ENCODE data around the gene HSBP1L1.

The HSBP1L1 gene

GRCh38 chr18:79983253-79983652 is 18.8 kb downstream of the HSBP1L1 start:
- no peak overlapping the region for H3K4me3 ChIP-seq (ENCODE audit: low read depth, low read length)
- TF ChIP-seq, protein P1, sequence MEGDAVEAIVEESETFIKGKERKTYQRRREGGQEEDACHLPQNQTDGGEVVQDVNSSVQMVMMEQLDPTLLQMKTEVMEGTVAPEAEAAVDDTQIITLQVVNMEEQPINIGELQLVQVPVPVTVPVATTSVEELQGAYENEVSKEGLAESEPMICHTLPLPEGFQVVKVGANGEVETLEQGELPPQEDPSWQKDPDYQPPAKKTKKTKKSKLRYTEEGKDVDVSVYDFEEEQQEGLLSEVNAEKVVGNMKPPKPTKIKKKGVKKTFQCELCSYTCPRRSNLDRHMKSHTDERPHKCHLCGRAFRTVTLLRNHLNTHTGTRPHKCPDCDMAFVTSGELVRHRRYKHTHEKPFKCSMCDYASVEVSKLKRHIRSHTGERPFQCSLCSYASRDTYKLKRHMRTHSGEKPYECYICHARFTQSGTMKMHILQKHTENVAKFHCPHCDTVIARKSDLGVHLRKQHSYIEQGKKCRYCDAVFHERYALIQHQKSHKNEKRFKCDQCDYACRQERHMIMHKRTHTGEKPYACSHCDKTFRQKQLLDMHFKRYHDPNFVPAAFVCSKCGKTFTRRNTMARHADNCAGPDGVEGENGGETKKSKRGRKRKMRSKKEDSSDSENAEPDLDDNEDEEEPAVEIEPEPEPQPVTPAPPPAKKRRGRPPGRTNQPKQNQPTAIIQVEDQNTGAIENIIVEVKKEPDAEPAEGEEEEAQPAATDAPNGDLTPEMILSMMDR (IDR thresholded peaks at IDR 0.05; ENCODE audit: low read depth, low read length), result no peak
- TF ChIP-seq, protein P2, sequence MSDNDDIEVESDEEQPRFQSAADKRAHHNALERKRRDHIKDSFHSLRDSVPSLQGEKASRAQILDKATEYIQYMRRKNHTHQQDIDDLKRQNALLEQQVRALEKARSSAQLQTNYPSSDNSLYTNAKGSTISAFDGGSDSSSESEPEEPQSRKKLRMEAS (IDR thresholded peaks at IDR 0.05; ENCODE audit: low read depth, low read length), result no peak
- no peak for TF ChIP-seq POLR2A (IDR thresholded peaks at IDR 0.05; ENCODE audit: extremely low read depth, insufficient read length)
- TF ChIP-seq MYC (IDR thresholded peaks at IDR 0.05; ENCODE audit: low read depth, low read length), result no peak
- no peak for DNase-seq (ENCODE audit: low read depth)

GRCh38 chr18:79983793-79984192 is 19.4 kb downstream of the HSBP1L1 start:
- no peak overlapping the region for H3K4me3 ChIP-seq (ENCODE audit: low read depth, low read length)
- no peak for DNase-seq (ENCODE audit: low read depth)
- no peak for TF ChIP-seq POLR2A (IDR thresholded peaks at IDR 0.05; ENCODE audit: extremely low read depth, insufficient read length)
- TF ChIP-seq, protein P1 (IDR thresholded peaks at IDR 0.05; ENCODE audit: low read depth, low read length), result no peak
- TF ChIP-seq, protein P2 (IDR thresholded peaks at IDR 0.05; ENCODE audit: low read depth, low read length), result no peak
- no peak for TF ChIP-seq MYC (IDR thresholded peaks at IDR 0.05; ENCODE audit: low read depth, low read length)

GRCh38 chr18:79985172-79985571 is 20.7 kb downstream of the HSBP1L1 start:
- DNase-seq (ENCODE audit: low read depth), result no peak
- TF ChIP-seq, protein P1 (IDR thresholded peaks at IDR 0.05; ENCODE audit: low read depth, low read length), result no peak
- TF ChIP-seq, protein P2 (IDR thresholded peaks at IDR 0.05; ENCODE audit: low read depth, low read length), result no peak
- no peak for TF ChIP-seq POLR2A (IDR thresholded peaks at IDR 0.05; ENCODE audit: extremely low read depth, insufficient read length)
- TF ChIP-seq MYC (IDR thresholded peaks at IDR 0.05; ENCODE audit: low read depth, low read length), result no peak
- peak overlapping the region; percentile 11 for H3K4me3 ChIP-seq (ENCODE audit: low read depth, low read length)

- H3K4me3 ChIP-seq (ENCODE audit: low read depth, low read length), result peak overlapping the region; percentile 74
- TF ChIP-seq, protein P1 (IDR thresholded peaks at IDR 0.05; ENCODE audit: low read depth, low read length), result no peak
- TF ChIP-seq POLR2A (IDR thresholded peaks at IDR 0.05; ENCODE audit: extremely low read depth, insufficient read length), result no peak
- TF ChIP-seq, protein P2 (IDR thresholded peaks at IDR 0.05; ENCODE audit: low read depth, low read length), result no peak
- no peak for TF ChIP-seq MYC (IDR thresholded peaks at IDR 0.05; ENCODE audit: low read depth, low read length)
- DNase-seq (ENCODE audit: low read depth), result no peak
Observed at GRCh38 chr18:79986726-79987125, 22.3 kb downstream of the HSBP1L1 start.

DNA sequence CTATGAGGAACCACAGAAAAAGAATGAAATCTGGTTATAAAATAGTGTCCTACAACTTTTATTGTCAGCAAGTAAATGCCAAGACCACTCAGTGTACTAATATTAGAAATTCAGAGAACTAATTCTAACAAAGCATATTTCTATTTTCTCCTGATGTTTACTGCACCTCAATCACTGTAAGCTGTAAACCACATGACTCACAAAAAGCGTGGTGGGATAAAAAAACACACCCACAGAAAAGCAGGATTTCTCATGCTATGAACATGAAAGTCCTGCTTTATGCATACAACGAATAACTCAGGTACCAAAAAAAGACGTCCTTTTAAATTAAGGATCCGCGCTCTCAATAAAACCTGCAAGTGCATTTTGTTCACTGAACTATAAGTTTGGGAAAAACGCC is 23.1 kb downstream of the HSBP1L1 start:
- DNase-seq (ENCODE audit: low read depth), result no peak
- TF ChIP-seq, protein P1 (IDR thresholded peaks at IDR 0.05; ENCODE audit: low read depth, low read length), result no peak
- no peak for TF ChIP-seq POLR2A (IDR thresholded peaks at IDR 0.05; ENCODE audit: extremely low read depth, insufficient read length)
- TF ChIP-seq, protein P2 (IDR thresholded peaks at IDR 0.05; ENCODE audit: low read depth, low read length), result no peak
- no peak for TF ChIP-seq MYC (IDR thresholded peaks at IDR 0.05; ENCODE audit: low read depth, low read length)
- H3K4me3 ChIP-seq (ENCODE audit: low read depth, low read length), result peak overlapping the region; percentile 74

All from NB4 (cell line).